Adrenal gland (tissue), 12 donors: Measurements from ENCODE around the gene LARP1. TPM values are rescaled to one million over a fixed set of nuclear protein-coding genes. Genes with fewer than 3 reads are reported as not detected.
"Not testable (repeated sequence)": the region's sequence is repeated elsewhere in the genome, so short reads cannot be mapped to it uniquely, and the experiment has no call there.

Experiments
- DNase-seq, 7 donors: peaks; one replicate each; pipeline ENCODE4 v3.0.0-alpha.2; 2019 to 2020
- H3K27ac ChIP-seq, 5 donors: fragments of 200-600 bp; sonication (generic) in 4 of 5; 1 replicate in 3 of 5; 2 replicates in 2 of 5; pipeline versions ENCODE4 v1.5.1 to v1.8.0; 2016 to 2020; ENCODE audit warnings: mild to moderate bottlenecking in 1 of 5
- H3K27me3 ChIP-seq: fragments of 200-600 bp; 2 replicates; pipeline ENCODE4 v1.8.0; 2021
- H3K36me3 ChIP-seq, 2 donors: fragments of 200-600 bp; replicated peaks in 1 of 2; 1 replicate in 1 of 2; 2 replicates in 1 of 2; pipeline versions ENCODE4 v1.5.1 to v1.8.0; 2018 to 2022
- H3K4me1 ChIP-seq, 2 donors: fragments of 200-600 bp; replicated peaks in 1 of 2; 1 replicate in 1 of 2; 2 replicates in 1 of 2; pipeline versions ENCODE4 v1.5.1 to v1.8.0; 2018 to 2021
- H3K4me3 ChIP-seq, 4 donors: fragments of 200-600 bp; sonication (generic) in 3 of 4; one replicate each; pipeline ENCODE4 v1.5.1; 2016 to 2018
- H3K9me3 ChIP-seq, 3 donors: fragments of 200-600 bp; sonication (generic) in 1 of 3; replicated peaks in 1 of 3; 1 replicate in 2 of 3; 2 replicates in 1 of 3; pipeline versions ENCODE4 v1.5.1 to v1.8.0; 2016 to 2021
- POLR2A ChIP-seq, 2 donors: fragments of 450-650 bp; IDR thresholded peaks; one replicate each; pipeline ENCODE4 v1.6.1; 2017; ENCODE audit warnings: antibody characterized with exemption in 2 of 2, mild to moderate bottlenecking in 2 of 2, moderate library complexity in 1 of 2
- WGBS, 4 donors: extraction: QIAGEN DNeasy Blood & Tissue Kit in 2 of 4; methylation state at CpG; one replicate each; pipeline versions ENCODE4 v1.1.5 to v1.1.7; 2013 to 2017; 5-methylcytosine and 5-hydroxymethylcytosine counted together
- intact Hi-C, 2 donors: fragments of 100-400 bp; cut with DNase I; formaldehyde crosslinking; loops; one replicate each; pipeline versions ENCODE4 v1.14.1 to v1.15.0; 2022 to 2023
- polyA plus RNA-seq, 3 donors: library from polyadenylated mRNA; stranded (reverse); fragments of 200-250 nt in 2 of 3; fragments of 350-450 nt in 1 of 3; fragmentation: Illumina TruSeq in 1 of 3; extraction: RNeasy Lipid Tissue Mini Kit (QIAGEN cat#74804) in 1 of 3; gene quantifications; one replicate each; pipeline ENCODE4 v1.2.3, GENCODE V29; 2013 to 2014
- total RNA-seq, 9 donors: library from RNA; depleted of rRNA in 4 of 9; stranded (reverse); fragments of >200 nt in 4 of 9; fragments of 120-200 nt in 1 of 9; fragmentation: NEBNext Ultra II Directional in 1 of 9; extraction: Animal tissue kit (Norgen Biotek cat#: 25700) in 1 of 9; gene quantifications; one replicate each; pipeline versions ENCODE4 v1.1.0 to v1.2.4, GENCODE V29; 2013 to 2023
- TF ChIP-seq, protein P1 (sequence below), 6 experiments: fragments of 450-650 bp in 4 of 6; fragments of 200-600 bp in 2 of 6; sonication (generic) in 1 of 6; IDR thresholded peaks; 1 replicate in 5 of 6; 2 replicates in 1 of 6; pipeline versions ENCODE4 v1.5.1 to v1.8.0; 2016 to 2021; ENCODE audit warnings: antibody characterized with exemption in 6 of 6, mild to moderate bottlenecking in 2 of 6, moderate library complexity in 1 of 6
- donor health status: healthy with polysubstance abuse.
- donor health status: Bipolar disorder and iron deficiency.
- donor health status: DM: yes; HTN: yes; CAD: no.
- donor health status: DM: no; HTN: no; CAD: no.
- donor health status: DM: no; HTN: no; CAD: no.
- donor health status: DM: yes; HTN: yes; CAD: no.

Gene LARP1
- total and polyA plus RNA-seq, 12 donors = 30.5 to 209 (median 126) TPM

DNA sequence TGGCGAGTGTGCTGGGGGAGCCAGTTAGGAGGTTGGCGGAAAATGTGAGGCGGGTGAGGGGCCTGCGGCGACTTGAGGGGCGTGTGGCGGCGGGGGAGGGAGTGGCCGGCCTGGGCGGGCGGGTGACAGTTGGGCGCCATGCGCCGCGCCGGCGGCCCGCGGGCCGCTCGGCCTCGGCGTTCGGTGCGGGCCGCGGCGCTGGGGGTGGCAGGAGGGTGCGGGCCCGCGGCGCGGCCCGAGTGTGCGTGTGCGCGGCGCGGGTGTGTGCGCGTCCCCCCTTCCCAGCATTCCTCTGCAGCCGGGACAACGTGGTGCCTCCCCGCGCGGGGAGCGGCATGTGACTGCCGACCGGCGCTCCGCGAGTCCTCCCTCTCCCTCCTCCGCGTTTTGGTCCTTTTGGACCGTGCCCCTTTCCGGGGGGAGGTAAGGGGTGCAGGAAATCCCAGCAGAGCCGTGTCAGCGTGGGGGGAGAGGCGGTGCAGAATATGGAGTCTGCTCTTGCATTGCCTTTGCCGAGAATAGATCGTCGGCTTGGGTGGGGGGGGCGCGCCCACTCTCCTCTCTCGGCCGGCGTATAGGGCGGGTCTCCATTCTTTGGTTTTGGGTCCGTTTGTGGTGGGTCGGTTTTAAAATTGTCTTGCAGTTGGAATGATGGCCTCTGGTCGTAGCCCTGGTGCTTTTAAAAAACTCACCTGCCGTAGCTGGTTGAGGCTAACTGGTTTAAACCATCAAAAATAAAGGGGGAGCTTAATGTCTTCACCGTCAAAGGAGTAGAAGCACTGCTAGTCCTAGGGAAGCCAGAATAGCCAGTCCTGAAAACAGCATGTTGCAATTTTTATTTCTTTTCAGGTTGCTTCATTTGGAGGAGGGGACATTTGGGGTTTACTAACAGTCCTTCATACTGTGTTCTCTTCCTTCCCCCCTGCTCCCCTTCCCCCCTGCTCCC is 2.0 kb downstream of the LARP1 start:
- peak; percentile 54 to 77 (median 70) for DNase-seq
- TF ChIP-seq, protein P1, sequence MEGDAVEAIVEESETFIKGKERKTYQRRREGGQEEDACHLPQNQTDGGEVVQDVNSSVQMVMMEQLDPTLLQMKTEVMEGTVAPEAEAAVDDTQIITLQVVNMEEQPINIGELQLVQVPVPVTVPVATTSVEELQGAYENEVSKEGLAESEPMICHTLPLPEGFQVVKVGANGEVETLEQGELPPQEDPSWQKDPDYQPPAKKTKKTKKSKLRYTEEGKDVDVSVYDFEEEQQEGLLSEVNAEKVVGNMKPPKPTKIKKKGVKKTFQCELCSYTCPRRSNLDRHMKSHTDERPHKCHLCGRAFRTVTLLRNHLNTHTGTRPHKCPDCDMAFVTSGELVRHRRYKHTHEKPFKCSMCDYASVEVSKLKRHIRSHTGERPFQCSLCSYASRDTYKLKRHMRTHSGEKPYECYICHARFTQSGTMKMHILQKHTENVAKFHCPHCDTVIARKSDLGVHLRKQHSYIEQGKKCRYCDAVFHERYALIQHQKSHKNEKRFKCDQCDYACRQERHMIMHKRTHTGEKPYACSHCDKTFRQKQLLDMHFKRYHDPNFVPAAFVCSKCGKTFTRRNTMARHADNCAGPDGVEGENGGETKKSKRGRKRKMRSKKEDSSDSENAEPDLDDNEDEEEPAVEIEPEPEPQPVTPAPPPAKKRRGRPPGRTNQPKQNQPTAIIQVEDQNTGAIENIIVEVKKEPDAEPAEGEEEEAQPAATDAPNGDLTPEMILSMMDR (IDR thresholded peaks at IDR 0.05) = peak in 1 of 6 experiments; percentile 8
- peak in 1 of 2 donors; percentile 61 for TF ChIP-seq POLR2A (IDR thresholded peaks at IDR 0.05)
- Histone ChIP-seq H3K36me3 (no peaks in the 10 kb centered on the region), H3K9me3 (no peaks in the 10 kb centered on the region), H3K4me3 (peak overlapping the region; percentile 3 to 99 (median 92)), H3K27ac (peak overlapping the region in 4 of 5 donors; percentile 95 to 99 (median 98)), H3K27me3 (no peaks in the 10 kb centered on the region), H3K4me1 (peaks cover 45 to 58% of the 10 kb centered on the region in 2 donors)
- WGBS, 4 donors = 0 to 1% (median 0%) methylated on average over 21 to 73 of the region's 73 CpGs
- intact Hi-C loops = no loop called here

DNA sequence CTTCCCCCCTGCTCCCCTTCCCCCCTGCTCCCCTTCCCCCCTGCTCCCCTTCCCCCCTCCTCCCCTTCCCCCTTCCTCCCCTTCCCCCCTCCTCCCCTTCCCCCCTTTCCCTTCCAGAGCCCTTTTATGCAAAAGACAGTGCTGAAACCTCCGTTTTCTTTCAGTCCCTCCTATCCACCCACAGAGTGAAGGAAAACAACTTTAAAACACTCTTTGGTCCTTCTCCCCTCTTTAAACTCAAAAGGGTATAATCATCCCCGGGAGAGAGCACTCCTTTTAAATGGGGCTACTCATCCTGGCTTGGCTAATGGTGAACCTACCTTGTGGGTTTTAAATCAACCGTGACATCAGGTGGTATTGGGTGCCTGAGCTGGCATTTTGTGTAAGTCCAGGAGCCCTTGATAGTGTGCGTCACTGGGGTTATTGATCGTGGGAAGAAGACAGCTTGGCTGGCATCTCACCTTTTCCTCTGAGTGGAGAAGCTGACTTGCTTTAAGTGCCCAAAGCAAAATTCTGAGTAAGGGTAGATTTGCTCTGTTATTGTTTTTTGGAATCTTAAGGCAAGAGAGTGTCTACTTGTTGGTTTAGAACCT is 2.7 kb downstream of the LARP1 start:
- TF ChIP-seq, protein P1 (IDR thresholded peaks at IDR 0.05) = no peak
- TF ChIP-seq POLR2A (IDR thresholded peaks at IDR 0.05) = no peak
- peak in 6 of 7 donors; percentile 42 to 77 (median 62) for DNase-seq
- H3K9me3 ChIP-seq = no peaks in the 10 kb centered on the region
- 7 to 15% (median 10%) methylated on average over 5 of the region's 5 CpGs for WGBS, 4 donors
- H3K4me1 ChIP-seq = peaks cover 52 to 66% of the 10 kb centered on the region in 2 donors
- H3K27ac ChIP-seq = peak overlapping the region in 3 of 5 donors; percentile 64 to 99 (median 97)
- no peaks in the 10 kb centered on the region for H3K36me3 ChIP-seq
- H3K27me3 ChIP-seq = no peaks in the 10 kb centered on the region
- intact Hi-C loops = no loop called here
- peak overlapping the region in 1 of 4 donors; percentile 99 for H3K4me3 ChIP-seq

DNA sequence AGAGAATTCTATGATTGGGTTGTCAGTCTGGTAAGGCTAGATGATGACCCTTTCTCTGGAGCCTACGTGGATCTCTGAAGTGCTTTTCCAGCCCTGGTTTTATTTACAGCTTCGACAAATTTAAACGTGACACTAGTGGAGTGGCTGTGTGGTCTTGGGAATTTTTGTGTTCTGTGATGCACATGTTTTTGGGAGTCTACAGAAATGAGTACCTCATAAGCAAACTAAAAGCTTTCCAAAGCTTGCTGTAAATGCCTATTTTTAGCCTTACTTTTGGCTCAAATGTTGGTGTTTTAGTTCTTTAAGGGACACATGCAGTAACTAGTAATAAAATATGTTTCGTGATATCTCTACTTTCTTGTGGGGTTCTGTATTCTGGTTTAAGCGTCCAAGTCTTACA is 3.3 kb downstream of the LARP1 start:
- Histone ChIP-seq H3K36me3 (no peaks in the 10 kb centered on the region), H3K27ac (peak overlapping the region in 3 of 5 donors; percentile 64 to 99 (median 97)), H3K27me3 (no peaks in the 10 kb centered on the region), H3K9me3 (no peaks in the 10 kb centered on the region), H3K4me3 (peak overlapping the region in 1 of 4 donors; percentile 99), H3K4me1 (peaks cover 51 to 66% of the 10 kb centered on the region in 2 donors)
- 23 to 32% (median 28%) methylated on average over 5 of the region's 5 CpGs for WGBS, 4 donors
- no peak for TF ChIP-seq POLR2A (IDR thresholded peaks at IDR 0.05)
- TF ChIP-seq, protein P1 (IDR thresholded peaks at IDR 0.05) = no peak
- DNase-seq = no peak
- intact Hi-C loops = no loop called here

DNA sequence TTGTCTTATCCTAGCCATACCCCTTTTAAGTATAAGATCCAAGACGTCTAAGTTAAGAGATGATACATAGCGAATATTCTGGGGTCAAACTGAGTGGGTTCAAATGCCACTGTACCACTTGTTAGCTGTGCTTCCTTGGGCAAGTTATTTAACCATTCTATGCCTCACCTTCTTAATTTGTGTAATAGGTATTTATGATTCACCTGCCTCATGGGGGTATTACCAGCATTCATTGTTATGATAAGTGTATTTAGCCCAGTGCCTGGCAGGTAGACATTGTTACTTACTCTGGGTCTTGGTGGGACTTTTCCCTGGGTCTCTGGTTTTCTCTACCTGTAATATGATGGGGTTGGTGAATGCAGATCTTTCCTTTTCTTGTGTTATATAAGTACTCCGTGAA is 3.8 kb downstream of the LARP1 start:
- DNase-seq = no peak
- Histone ChIP-seq H3K27me3 (no peaks in the 10 kb centered on the region), H3K4me1 (peaks cover 46 to 66% of the 10 kb centered on the region in 2 donors), H3K9me3 (no peaks in the 10 kb centered on the region), H3K27ac (peak overlapping the region in 1 of 5 donors; percentile 64), H3K4me3 (no peak overlapping the region), H3K36me3 (no peaks in the 10 kb centered on the region)
- 50 to 66% (median 56%) methylated on average over 3 of the region's 3 CpGs for WGBS, 4 donors
- intact Hi-C loops = no loop called here
- TF ChIP-seq POLR2A (IDR thresholded peaks at IDR 0.05) = no peak
- TF ChIP-seq, protein P1 (IDR thresholded peaks at IDR 0.05) = no peak

DNA sequence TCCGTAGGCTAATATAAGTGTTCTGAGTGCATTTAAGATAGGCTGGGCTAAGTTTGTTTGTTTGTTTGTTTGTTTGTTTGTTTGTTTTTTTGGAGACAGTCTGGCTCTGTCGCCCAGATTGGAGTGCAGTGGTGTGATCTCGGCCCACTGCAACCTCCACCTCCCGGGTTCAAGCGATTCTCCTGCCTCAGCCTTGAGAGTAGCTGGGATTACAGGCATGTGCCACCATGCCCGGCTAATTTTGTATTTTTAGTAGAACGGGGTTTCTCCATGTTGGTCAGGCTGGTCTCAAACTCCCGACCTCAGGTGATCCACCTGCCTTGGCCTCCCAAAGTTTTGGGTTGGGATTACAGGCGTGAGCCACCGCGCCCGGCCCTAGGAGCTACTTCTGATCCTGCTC is 4.7 kb downstream of the LARP1 start:
- H3K27me3 ChIP-seq, H3K4me3 ChIP-seq, H3K9me3 ChIP-seq, H3K36me3 ChIP-seq, DNase-seq, intact Hi-C loops: not testable (repeated sequence)
- H3K27ac ChIP-seq = peak overlapping the region in 2 of 5 donors; percentile 2 to 3
- 89 to 93% (median 91%) methylated on average over 12 of the region's 12 CpGs for WGBS, 4 donors
- H3K4me1 ChIP-seq = peaks cover 38 to 59% of the 10 kb centered on the region in 2 donors
